ENCODE data around the gene USP48.

GRCh38 chr1:21831454-21831970, 48.6 kb upstream of the USP48 start:
- TF ChIP-seq RAD21 (IDR thresholded peaks at IDR 0.05; ENCODE audit: low read depth) (no peak), YY1 (IDR thresholded peaks at IDR 0.05; ENCODE audit: low read depth) (no peak), REST (IDR thresholded peaks at IDR 0.05; ENCODE audit: low read depth) (no peak), EP300 (IDR thresholded peaks at IDR 0.05; ENCODE audit: borderline replicate concordance) (no peak)
- TF ChIP-seq, protein P1, sequence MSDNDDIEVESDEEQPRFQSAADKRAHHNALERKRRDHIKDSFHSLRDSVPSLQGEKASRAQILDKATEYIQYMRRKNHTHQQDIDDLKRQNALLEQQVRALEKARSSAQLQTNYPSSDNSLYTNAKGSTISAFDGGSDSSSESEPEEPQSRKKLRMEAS (IDR thresholded peaks at IDR 0.05): no peak

All from Ishikawa (cell line).